Embryonic facial prominence (tissue), 1 donor: ENCODE results near the gene DQX1.
A peak's percentile ranks its signal among the peaks of the same experiment; 100 is the strongest.

Experiments
- DNase-seq: peaks from one replicate; pipeline ENCODE4 v3.0.0-alpha.2; 2016; ENCODE audit errors: extremely low spot score

Gene DQX1

GRCh38 chr2:74510272-74510671 is 15.8 kb downstream of the DQX1 start:
- no peak for DNase-seq

GRCh38 chr2:74507926-74508520 is 18.0 kb downstream of the DQX1 start:
- DNase-seq = no peak

GRCh38 chr2:74507145-74507925 is 18.7 kb downstream of the DQX1 start, which contains the start of gene PCGF1:
Gene PCGF1, minus strand, starts transcription at chr2:74507695. Its CDS starts 27 bp downstream, at chr2:74507668.
- peak; percentile 95 for DNase-seq

GRCh38 chr2:74505448-74506246 is 20.4 kb downstream of the DQX1 start:
- no peak for DNase-seq

GRCh38 chr2:74504591-74504990 is 21.4 kb downstream of the DQX1 start:
- no peak for DNase-seq

GRCh38 chr2:74503506-74504475 is 22.2 kb downstream of the DQX1 start:
- no peak for DNase-seq

- DNase-seq = no peak
Measured at GRCh38 chr2:74502720-74503505, 23.1 kb downstream of the DQX1 start.

- no peak for DNase-seq
Measured at GRCh38 chr2:74502147-74502719, 23.8 kb downstream of the DQX1 start.

GRCh38 chr2:74501335-74502071 is 24.5 kb downstream of the DQX1 start:
- DNase-seq = no peak

- no peak for DNase-seq
Measured at GRCh38 chr2:74500578-74500946, 25.5 kb downstream of the DQX1 start.

- no peak for DNase-seq
Measured at GRCh38 chr2:74499940-74500577, 26.0 kb downstream of the DQX1 start.

- no peak for DNase-seq
Measured at GRCh38 chr2:74499267-74499939, 26.6 kb downstream of the DQX1 start, which contains the start of gene LBX2. Gene LBX2, minus strand, starts transcription at chr2:74499603. Its CDS starts 66 bp downstream, at chr2:74499537.

GRCh38 chr2:74498500-74499266 is 27.3 kb downstream of the DQX1 start:
- DNase-seq = no peak

GRCh38 chr2:74497777-74498499 is 28.1 kb downstream of the DQX1 start:
- DNase-seq = no peak

- DNase-seq = no peak
Measured at GRCh38 chr2:74496997-74497776, 28.8 kb downstream of the DQX1 start.

GRCh38 chr2:74495440-74495839 is 30.6 kb downstream of the DQX1 start:
- DNase-seq = no peak
